Neural cell (in vitro differentiated cells): ENCODE data around the gene CERS1. TPM values are rescaled to one million over a fixed set of nuclear protein-coding genes. Genes with fewer than 3 reads are reported as not detected.

ENCODE experiments used
- H2AFZ ChIP-seq: fragments of 200-600, 300-800 bp; sonication (generic), shearing (Covaris generic); 2 replicates; pipeline ENCODE4 v1.6.0; 2014; ENCODE audit warnings: low read depth, mild to moderate bottlenecking, antibody characterized with exemption, low read length, moderate library complexity
- H3F3A ChIP-seq: fragments of 200-600 bp; shearing (Covaris generic); 2 replicates; pipeline ENCODE4 v1.6.1; 2016; ENCODE audit warnings: mild to moderate bottlenecking, moderate library complexity, mixed read lengths, antibody characterized with exemption, low read length; ENCODE audit not compliant: insufficient read depth, poor library complexity, severe bottlenecking
- H3K27ac ChIP-seq: fragments of 200-600, 300-800 bp; sonication (generic), shearing (Covaris generic); 2 replicates; pipeline ENCODE4 v1.5.1; 2014; ENCODE audit warnings: mild to moderate bottlenecking, low read length, moderate library complexity
- H3K27me3 ChIP-seq: fragments of 300-800, 200-600 bp; sonication (generic), shearing (Covaris generic); 2 replicates; pipeline ENCODE4 v1.6.0; 2014; ENCODE audit warnings: mild to moderate bottlenecking, low read depth, low read length, moderate library complexity; ENCODE audit not compliant: insufficient read depth
- H3K36me3 ChIP-seq: fragments of 300-800, 200-600 bp; sonication (generic), shearing (Covaris generic); 2 replicates; pipeline ENCODE4 v1.5.1; 2014; ENCODE audit warnings: mild to moderate bottlenecking, antibody characterized with exemption, low read length, moderate library complexity; ENCODE audit not compliant: insufficient read depth
- H3K4me2 ChIP-seq: fragments of 300-800, 200-600 bp; sonication (generic), shearing (Covaris generic); 2 replicates; pipeline ENCODE4 v1.6.0; 2014; ENCODE audit warnings: mild to moderate bottlenecking, low read length
- H3K4me3 ChIP-seq: fragments of 300-800, 200-600 bp; sonication (generic), shearing (Covaris generic); 2 replicates; pipeline ENCODE4 v1.5.1; 2014; ENCODE audit warnings: mild to moderate bottlenecking, low read length, moderate library complexity
- H3K79me2 ChIP-seq: fragments of 200-600 bp; shearing (Covaris generic); replicated peaks from 2 replicates; pipeline ENCODE4 v1.6.0; 2014; ENCODE audit warnings: mild to moderate bottlenecking, low read length, moderate library complexity; ENCODE audit not compliant: insufficient read depth
- H3K9ac ChIP-seq: fragments of 300-800, 200-600 bp; sonication (generic), shearing (Covaris generic); 2 replicates; pipeline ENCODE4 v1.6.1; 2016; ENCODE audit warnings: mild to moderate bottlenecking, low read length, mixed read lengths
- H3K9me2 ChIP-seq: fragments of 200-600 bp; shearing (Covaris generic); 2 replicates; pipeline ENCODE4 v1.6.1; 2016; ENCODE audit warnings: mild to moderate bottlenecking, low read length, mixed read lengths; ENCODE audit not compliant: insufficient read depth
- H3K9me3 ChIP-seq: fragments of 200-600, 300-800 bp; sonication (generic), shearing (Covaris generic); 2 replicates; pipeline ENCODE4 v1.6.1; 2016; ENCODE audit warnings: mild to moderate bottlenecking, mixed run types, low read length, moderate library complexity, mixed read lengths
- H4K20me1 ChIP-seq: fragments of 200-600 bp; shearing (Covaris generic); 2 replicates; pipeline ENCODE4 v1.6.1; 2016; ENCODE audit warnings: mild to moderate bottlenecking, mixed run types; ENCODE audit not compliant: insufficient read depth
- EP300 ChIP-seq: fragments of 450-650 bp; conservative IDR thresholded peaks from 2 replicates; pipeline ENCODE4 v1.6.1; 2014; ENCODE audit warnings: antibody characterized with exemption, mild to moderate bottlenecking, moderate library complexity; ENCODE audit not compliant: poor library complexity, severe bottlenecking
- EZH2 ChIP-seq: fragments of 200-600, 300-800 bp; shearing (Covaris generic), sonication (generic); IDR thresholded peaks from 2 replicates; pipeline ENCODE4 v1.6.1; 2014; ENCODE audit warnings: antibody characterized with exemption, low read length, borderline replicate concordance, mild to moderate bottlenecking; ENCODE audit not compliant: insufficient read depth, poor library complexity, severe bottlenecking
- MXI1 ChIP-seq: fragments of 450-650 bp; conservative IDR thresholded peaks from 2 replicates; pipeline ENCODE4 v1.6.1; 2014; ENCODE audit warnings: antibody characterized with exemption, mild to moderate bottlenecking; ENCODE audit not compliant: poor library complexity, severe bottlenecking
- POLR2AphosphoS5 ChIP-seq: IDR thresholded peaks from 2 replicates; pipeline ENCODE4 v1.6.1; 2012
- RAD21 ChIP-seq: fragments of 450-650 bp; conservative IDR thresholded peaks from 2 replicates; pipeline ENCODE4 v1.6.1; 2014; ENCODE audit warnings: antibody characterized with exemption, mild to moderate bottlenecking, moderate library complexity
- SMC3 ChIP-seq: fragments of 450-650 bp; conservative IDR thresholded peaks from 2 replicates; pipeline ENCODE4 v1.6.1; 2014; ENCODE audit warnings: antibody characterized with exemption, mild to moderate bottlenecking, moderate library complexity; ENCODE audit not compliant: poor library complexity
- TAF1 ChIP-seq: IDR thresholded peaks from 2 replicates; pipeline ENCODE4 v1.6.1; 2012; ENCODE audit warnings: low read depth
- polyA plus RNA-seq: library from polyadenylated mRNA; depleted of rRNA; stranded (reverse); fragments of >200 nt; gene quantifications from 2 replicates; pipeline ENCODE4 v1.2.3, GENCODE V29; 2014
- TF ChIP-seq, protein P1 (sequence below): fragments of 450-650 bp; IDR thresholded peaks from 2 replicates; pipeline ENCODE4 v1.5.1; 2014; ENCODE audit warnings: antibody characterized with exemption, mild to moderate bottlenecking, moderate library complexity; ENCODE audit not compliant: poor library complexity, severe bottlenecking
- TF ChIP-seq, protein P2 (sequence below): IDR thresholded peaks from 2 replicates; pipeline ENCODE4 v1.6.1; 2012; ENCODE audit warnings: borderline replicate concordance

Gene CERS1
- polyA plus RNA-seq, 1 donor from 2014 or later, result 19.1 TPM

DNA sequence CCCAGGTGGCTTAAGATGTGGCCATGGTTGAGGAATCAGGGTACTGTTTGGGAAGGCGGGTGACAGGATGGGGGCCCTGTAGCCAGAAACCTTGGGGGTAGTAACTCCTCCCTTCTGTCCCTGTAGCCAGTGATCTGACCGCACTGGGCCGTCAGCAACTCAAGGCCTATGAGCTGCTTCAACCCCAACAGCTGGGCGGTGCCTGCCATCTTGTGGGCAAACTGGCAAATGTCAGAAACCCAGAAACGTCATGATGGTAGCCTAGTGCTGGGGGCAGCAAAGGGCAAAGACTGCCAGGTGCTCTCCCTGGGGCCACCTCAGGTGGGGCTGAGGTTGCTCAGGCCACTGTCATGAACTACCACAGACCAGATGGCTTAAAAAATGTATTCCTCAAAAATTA lies 19.7 kb upstream of the CERS1 start:
- Histone ChIP-seq H3K4me2 (no peak overlapping the region), H3K9me2 (no peaks in the 10 kb centered on the region), H4K20me1 (no peaks in the 10 kb centered on the region), H3K9me3 (no peaks in the 10 kb centered on the region), H3K27me3 (no peaks in the 10 kb centered on the region), H3K9ac (no peak overlapping the region), H3K79me2 (peaks cover 32% of the 10 kb centered on the region), H3K27ac (no peak overlapping the region), H3F3A (no peaks in the 10 kb centered on the region), H3K36me3 (peaks cover 4% of the 10 kb centered on the region), H3K4me3 (no peak overlapping the region), H2AFZ (no peak overlapping the region)
- TF ChIP-seq EP300 (no peak), RAD21 (peak; percentile 55), SMC3 (peak; percentile 27)
- TF ChIP-seq, protein P1, sequence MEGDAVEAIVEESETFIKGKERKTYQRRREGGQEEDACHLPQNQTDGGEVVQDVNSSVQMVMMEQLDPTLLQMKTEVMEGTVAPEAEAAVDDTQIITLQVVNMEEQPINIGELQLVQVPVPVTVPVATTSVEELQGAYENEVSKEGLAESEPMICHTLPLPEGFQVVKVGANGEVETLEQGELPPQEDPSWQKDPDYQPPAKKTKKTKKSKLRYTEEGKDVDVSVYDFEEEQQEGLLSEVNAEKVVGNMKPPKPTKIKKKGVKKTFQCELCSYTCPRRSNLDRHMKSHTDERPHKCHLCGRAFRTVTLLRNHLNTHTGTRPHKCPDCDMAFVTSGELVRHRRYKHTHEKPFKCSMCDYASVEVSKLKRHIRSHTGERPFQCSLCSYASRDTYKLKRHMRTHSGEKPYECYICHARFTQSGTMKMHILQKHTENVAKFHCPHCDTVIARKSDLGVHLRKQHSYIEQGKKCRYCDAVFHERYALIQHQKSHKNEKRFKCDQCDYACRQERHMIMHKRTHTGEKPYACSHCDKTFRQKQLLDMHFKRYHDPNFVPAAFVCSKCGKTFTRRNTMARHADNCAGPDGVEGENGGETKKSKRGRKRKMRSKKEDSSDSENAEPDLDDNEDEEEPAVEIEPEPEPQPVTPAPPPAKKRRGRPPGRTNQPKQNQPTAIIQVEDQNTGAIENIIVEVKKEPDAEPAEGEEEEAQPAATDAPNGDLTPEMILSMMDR, result peak; percentile 52

DNA sequence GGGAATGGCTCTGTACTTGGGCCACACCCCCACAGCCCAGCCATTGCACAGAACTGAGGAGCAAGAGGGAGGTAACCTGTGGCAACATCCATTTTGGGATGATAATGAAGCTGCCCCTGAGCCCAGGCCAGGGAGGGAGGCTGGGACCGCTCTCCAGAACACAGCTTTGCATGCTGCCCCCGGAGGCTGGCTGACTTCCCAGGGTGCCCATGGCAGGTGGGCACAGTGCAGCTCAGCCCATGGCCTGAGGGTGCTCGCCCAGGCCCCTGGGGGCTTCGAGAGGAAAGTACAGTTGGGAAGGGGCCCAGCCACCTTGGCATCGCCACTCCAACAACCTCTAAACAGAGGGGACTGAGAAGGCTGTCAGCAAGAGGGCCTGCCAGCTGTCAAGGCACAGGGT lies 17.5 kb upstream of the CERS1 start:
- Histone ChIP-seq H3K4me3 (no peak overlapping the region), H3K27ac (no peak overlapping the region), H3K27me3 (no peaks in the 10 kb centered on the region), H4K20me1 (no peaks in the 10 kb centered on the region), H3F3A (no peaks in the 10 kb centered on the region), H2AFZ (no peak overlapping the region), H3K36me3 (peaks cover 4% of the 10 kb centered on the region), H3K4me2 (no peak overlapping the region), H3K9me3 (no peaks in the 10 kb centered on the region), H3K79me2 (peaks cover 15% of the 10 kb centered on the region), H3K9me2 (no peaks in the 10 kb centered on the region), H3K9ac (no peak overlapping the region)
- TF ChIP-seq POLR2AphosphoS5 (no peak), MXI1 (no peak), TAF1 (no peak), EZH2 (no peak), RAD21 (no peak), EP300 (no peak), SMC3 (no peak)
- TF ChIP-seq, protein P2, sequence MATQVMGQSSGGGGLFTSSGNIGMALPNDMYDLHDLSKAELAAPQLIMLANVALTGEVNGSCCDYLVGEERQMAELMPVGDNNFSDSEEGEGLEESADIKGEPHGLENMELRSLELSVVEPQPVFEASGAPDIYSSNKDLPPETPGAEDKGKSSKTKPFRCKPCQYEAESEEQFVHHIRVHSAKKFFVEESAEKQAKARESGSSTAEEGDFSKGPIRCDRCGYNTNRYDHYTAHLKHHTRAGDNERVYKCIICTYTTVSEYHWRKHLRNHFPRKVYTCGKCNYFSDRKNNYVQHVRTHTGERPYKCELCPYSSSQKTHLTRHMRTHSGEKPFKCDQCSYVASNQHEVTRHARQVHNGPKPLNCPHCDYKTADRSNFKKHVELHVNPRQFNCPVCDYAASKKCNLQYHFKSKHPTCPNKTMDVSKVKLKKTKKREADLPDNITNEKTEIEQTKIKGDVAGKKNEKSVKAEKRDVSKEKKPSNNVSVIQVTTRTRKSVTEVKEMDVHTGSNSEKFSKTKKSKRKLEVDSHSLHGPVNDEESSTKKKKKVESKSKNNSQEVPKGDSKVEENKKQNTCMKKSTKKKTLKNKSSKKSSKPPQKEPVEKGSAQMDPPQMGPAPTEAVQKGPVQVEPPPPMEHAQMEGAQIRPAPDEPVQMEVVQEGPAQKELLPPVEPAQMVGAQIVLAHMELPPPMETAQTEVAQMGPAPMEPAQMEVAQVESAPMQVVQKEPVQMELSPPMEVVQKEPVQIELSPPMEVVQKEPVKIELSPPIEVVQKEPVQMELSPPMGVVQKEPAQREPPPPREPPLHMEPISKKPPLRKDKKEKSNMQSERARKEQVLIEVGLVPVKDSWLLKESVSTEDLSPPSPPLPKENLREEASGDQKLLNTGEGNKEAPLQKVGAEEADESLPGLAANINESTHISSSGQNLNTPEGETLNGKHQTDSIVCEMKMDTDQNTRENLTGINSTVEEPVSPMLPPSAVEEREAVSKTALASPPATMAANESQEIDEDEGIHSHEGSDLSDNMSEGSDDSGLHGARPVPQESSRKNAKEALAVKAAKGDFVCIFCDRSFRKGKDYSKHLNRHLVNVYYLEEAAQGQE, result no peak
- TF ChIP-seq, protein P1, result no peak
